Activated naive CD4-positive, alpha-beta T cell treated with Interleukin-2 at 50 U/mL for 16 hours (primary cell): Measurements from ENCODE around the gene POLD1.

Experiments used
- DNase-seq: peaks from one replicate; pipeline ENCODE4 v3.0.0-alpha.2; 2020

POLD1 gene

GRCh38 chr19:50394017-50394416 is 9.9 kb downstream of the POLD1 start:
- no peak for DNase-seq

- DNase-seq, result no peak
Measured at GRCh38 chr19:50398675-50399367, 14.7 kb downstream of the POLD1 start.

DNA sequence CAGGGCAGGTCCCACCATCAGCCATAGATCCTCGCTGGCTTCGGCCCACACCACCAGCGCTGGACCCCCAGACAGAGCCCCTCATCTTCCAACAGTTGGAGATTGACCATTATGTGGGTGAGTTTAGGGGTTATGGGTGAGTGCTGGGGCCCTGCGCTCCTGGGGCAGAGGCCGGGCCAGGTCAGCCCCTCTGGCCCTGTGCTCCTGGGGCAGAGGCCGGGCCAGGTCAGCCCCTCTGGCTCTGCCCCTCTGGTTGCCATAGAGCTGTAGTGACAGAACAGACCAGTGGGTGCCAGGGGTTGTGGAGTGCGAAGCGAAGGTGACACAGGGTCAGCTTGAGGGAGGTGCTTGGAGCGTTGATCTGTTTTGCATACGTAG is 15.2 kb downstream of the POLD1 start:
- no peak for DNase-seq

DNA sequence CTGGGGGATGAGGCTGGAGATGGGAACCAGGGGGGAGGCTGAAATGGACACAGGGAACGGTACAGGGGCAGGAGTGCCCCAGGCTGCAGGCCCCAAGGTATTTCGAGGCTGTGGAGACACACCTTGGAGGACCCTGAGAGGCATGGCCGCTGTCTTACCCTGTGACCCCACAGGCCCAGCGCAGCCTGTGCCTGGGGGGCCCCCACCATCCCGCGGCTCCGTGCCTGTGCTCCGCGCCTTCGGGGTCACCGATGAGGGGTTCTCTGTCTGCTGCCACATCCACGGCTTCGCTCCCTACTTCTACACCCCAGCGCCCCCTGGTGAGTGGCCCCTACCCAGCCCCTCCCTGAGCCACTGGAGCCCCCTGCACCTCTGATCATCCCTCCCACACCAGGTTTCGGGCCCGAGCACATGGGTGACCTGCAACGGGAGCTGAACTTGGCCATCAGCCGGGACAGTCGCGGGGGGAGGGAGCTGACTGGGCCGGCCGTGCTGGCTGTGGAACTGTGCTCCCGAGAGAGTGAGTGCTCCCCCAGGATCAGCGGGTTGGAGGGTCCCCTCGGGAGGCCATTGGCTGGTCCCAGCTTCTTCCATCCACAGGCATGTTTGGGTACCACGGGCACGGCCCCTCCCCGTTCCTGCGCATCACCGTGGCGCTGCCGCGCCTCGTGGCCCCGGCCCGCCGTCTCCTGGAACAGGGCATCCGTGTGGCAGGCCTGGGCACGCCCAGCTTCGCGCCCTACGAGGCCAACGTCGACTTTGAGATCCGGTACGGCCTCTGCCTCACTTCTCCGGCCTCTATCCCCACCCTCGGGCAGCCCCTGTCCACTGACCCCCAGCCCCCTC is 17.7 kb downstream of the POLD1 start:
- no peak for DNase-seq

DNA sequence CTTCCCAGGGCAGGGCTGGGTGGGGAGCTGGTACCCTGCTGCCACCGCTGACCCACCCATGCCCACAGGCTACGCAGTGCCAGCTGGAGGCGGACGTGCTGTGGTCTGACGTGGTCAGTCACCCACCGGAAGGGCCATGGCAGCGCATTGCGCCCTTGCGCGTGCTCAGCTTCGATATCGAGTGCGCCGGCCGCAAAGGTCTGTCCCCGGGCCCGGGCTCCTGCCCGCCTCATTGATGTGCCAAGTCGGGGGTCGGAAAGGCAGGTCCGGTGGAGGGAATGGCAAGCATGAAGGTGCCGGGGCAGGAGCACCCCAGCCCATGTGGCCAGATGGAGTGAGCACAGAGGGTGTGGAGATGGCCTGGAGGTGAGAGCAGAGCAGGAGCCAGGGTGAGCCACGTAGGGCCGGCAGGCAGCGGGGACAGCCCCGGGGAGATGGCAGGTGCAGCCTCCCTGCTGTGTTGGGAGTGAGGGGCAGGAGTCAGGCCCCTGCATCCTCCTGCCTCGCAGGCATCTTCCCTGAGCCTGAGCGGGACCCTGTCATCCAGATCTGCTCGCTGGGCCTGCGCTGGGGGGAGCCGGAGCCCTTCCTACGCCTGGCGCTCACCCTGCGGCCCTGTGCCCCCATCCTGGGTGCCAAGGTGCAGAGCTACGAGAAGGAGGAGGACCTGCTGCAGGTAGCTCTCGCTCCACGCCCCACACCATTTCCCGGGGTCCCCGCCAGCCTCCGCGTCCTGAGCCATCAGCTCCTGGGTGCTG is 18.6 kb downstream of the POLD1 start:
- DNase-seq, result no peak

- DNase-seq, result no peak
Measured at GRCh38 chr19:50406156-50406820, 22.1 kb downstream of the POLD1 start.

GRCh38 chr19:50406829-50407228 is 22.7 kb downstream of the POLD1 start:
- no peak for DNase-seq

DNA sequence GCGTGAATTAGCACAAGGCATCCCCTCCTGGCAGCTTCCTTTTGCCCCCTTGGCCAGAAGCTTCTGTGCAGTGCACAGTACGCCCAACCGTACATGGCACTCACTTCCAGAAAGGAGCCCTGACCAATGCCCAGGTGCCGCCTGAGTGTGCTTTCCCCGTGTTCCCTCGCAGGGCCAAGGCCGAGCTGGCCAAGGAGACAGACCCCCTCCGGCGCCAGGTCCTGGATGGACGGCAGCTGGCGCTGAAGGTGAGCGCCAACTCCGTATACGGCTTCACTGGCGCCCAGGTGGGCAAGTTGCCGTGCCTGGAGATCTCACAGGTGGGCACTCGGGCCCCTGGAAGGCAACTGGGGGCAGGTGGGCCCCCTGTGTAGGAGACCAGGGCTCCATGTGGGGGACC is 25.2 kb downstream of the POLD1 start:
- no peak for DNase-seq

- no peak for DNase-seq
Measured at GRCh38 chr19:50410109-50410508, 26.0 kb downstream of the POLD1 start.

DNA sequence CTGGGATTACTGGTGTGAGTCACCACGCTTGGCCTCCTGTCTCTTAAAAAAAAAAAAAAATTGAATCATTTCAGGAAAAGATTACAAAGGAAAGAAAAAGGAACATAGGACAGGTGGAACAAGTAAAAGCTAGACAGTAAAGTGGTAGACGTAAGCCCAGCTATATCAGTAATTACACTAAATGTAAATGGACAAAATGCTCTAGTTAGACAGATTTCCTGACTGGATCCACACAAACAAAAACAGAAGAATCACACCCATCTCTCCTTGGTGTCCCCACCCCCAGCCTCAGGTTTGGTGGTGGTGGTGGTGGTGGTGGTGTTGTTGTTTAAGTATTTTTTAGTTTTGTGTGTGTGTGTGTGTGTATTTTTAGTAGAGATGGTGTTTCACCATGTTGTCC is 28.3 kb downstream of the POLD1 start:
- no peak for DNase-seq

- DNase-seq, result no peak
Measured at GRCh38 chr19:50413096-50413495, 28.9 kb downstream of the POLD1 start.

GRCh38 chr19:50413531-50413930 is 29.4 kb downstream of the POLD1 start:
- no peak for DNase-seq

- peak; percentile 78 for DNase-seq
Measured at GRCh38 chr19:50414864-50415660, 30.9 kb downstream of the POLD1 start.

- DNase-seq, result no peak
Measured at GRCh38 chr19:50415661-50416033, 31.5 kb downstream of the POLD1 start.

- no peak for DNase-seq
Measured at GRCh38 chr19:50416034-50416977, 32.2 kb downstream of the POLD1 start.

DNA sequence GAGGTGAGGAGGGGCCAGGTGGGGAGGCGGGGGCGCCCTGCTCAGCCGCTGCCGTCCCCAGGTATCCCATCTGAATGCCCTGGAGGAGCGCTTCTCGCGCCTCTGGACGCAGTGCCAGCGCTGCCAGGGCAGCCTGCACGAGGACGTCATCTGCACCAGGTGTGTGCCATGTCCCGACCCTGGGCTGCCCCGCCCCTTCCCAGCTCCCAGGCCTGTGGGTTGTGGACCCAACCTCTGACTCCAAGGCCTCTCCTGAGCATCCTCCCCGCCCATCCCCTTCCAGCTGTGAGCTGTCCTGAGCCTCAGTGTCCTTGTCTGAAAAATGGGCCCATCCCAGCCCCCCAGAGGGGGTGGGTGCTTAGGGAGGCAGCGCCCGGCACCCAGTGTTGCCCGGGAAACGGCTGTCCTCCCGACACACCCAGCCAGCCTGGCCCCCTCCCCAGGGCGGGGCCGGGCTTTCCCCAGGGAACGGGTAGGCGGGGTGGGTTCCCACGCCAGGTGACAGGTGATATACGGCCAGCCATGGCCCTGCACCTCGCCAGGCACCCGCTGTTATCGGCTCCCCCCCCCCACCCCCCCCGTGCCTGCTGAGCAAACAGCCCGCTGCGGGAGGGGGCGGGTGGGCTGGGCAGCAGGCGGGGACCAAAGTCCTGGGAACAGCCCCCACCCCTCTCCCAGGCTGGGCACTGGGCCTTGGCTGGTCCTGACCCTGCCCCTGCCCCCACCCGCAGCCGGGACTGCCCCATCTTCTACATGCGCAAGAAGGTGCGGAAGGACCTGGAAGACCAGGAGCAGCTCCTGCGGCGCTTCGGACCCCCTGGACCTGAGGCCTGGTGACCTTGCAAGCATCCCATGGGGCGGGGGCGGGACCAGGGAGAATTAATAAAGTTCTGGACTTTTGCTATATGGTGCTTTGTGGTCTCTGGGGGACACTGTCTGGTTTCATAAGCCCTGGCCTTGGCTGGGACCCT is 33.2 kb downstream of the POLD1 start:
- no peak for DNase-seq

DNA sequence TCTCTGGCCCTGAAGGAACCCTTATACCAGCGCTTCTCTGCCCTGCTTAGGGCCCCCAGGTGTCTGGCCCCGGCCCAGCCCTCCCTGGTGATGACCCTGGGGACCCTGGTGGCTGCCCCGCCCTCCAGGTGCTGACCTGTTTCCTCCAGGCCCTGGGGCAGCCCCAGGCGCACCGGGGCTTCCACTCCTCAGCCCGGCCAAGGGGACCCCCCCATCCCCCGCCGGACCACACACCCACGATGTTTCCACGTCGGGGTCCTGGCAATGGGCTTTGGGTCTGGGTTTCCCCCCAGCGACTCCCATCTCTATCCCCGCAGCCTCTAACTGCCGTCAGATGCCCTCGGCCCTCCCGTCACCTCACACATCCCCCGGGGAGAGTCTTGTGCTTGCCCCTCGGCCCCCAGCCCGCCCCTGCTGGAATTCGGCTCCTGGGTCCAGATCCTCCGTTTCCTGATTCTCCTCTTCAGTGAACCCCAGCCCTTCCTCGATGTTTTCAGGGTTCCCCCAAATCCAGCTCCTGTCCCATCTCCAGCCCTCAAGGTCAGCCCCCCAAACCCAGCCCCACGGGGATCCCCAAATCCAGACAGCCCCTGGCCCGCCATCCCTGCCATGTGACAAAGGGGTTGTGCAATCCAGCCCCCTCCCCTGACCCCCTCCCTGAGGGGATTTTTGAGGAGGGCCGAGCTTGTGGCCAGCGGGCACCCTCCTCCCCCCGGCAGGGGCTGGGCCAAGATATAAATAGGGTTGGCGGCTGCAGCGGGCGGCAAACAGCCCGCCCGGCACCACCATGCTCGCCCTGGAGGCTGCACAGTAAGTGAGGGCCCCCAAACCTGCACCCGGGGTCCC is 34.3 kb downstream of the POLD1 start, which contains the start of gene SPIB:
Gene SPIB (plus strand): TSS at position 763 of the 846 bp plus-strand sequence. CDS start 25 bp downstream, at position 788.
- no peak for DNase-seq

- DNase-seq, result no peak
Measured at GRCh38 chr19:50419022-50419579, 35.0 kb downstream of the POLD1 start.
